Measurements from ENCODE around the gene PNPLA7.
"Not testable (repeated sequence)": the region's sequence is repeated elsewhere in the genome, so short reads cannot be mapped to it uniquely, and the experiment has no call there.

- not testable (repeated sequence) for TF ChIP-seq CTCF, POLR2A (IDR thresholded peaks at IDR 0.05)
These were observed 3.5 kb upstream of the PNPLA7 start for GRCh38 chr9:137553654-137554053.
